GM10248 (cell line): ENCODE data around the gene AP3S1.

Source experiments
- CTCF ChIA-PET: fragments of 300-600 bp; sonication (Branson Sonifier 250); formaldehyde crosslinking; extraction: SDS; loops from one replicate; lab custom pipeline; 2021; ENCODE audit warnings: antibody characterized with exemption; lab: Yijun Ruan, JAX
- POLR2A ChIA-PET: fragments of 350-650 bp; sonication (Branson Sonifier 250); formaldehyde crosslinking; extraction: SDS; loops from one replicate; lab custom pipeline; 2020; ENCODE audit warnings: antibody characterized with exemption; lab: Yijun Ruan, JAX
- DNase-seq: peaks from one replicate; pipeline ENCODE4 v3.0.0; 2012; ENCODE audit errors: extremely low spot score
- TF ChIP-seq, protein P1 (sequence below): IDR thresholded peaks from 2 replicates; pipeline ENCODE4 v1.5.1; 2012; ENCODE audit warnings: mild to moderate bottlenecking, low read depth; ENCODE audit errors: extremely low read depth, missing control alignments, control extremely low read depth

The AP3S1 gene

GRCh38 chr5:115841382-115842088, at the start of gene AP3S1, which contains the start of gene ATG12:
AP3S1 (plus strand) TSS chr5:115841935; CDS start chr5:115842038, 103 bp downstream.
ATG12 (minus strand) TSS chr5:115841565; CDS start chr5:115841552, 13 bp downstream.
- TF ChIP-seq, protein P1, sequence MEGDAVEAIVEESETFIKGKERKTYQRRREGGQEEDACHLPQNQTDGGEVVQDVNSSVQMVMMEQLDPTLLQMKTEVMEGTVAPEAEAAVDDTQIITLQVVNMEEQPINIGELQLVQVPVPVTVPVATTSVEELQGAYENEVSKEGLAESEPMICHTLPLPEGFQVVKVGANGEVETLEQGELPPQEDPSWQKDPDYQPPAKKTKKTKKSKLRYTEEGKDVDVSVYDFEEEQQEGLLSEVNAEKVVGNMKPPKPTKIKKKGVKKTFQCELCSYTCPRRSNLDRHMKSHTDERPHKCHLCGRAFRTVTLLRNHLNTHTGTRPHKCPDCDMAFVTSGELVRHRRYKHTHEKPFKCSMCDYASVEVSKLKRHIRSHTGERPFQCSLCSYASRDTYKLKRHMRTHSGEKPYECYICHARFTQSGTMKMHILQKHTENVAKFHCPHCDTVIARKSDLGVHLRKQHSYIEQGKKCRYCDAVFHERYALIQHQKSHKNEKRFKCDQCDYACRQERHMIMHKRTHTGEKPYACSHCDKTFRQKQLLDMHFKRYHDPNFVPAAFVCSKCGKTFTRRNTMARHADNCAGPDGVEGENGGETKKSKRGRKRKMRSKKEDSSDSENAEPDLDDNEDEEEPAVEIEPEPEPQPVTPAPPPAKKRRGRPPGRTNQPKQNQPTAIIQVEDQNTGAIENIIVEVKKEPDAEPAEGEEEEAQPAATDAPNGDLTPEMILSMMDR = no peak
- ChIA-PET POLR2A (interaction anchor here (0.5 kb wide), 1 partner anchor 570 kb away, joined by 4 read pairs; no protein-coding TSS in a partner anchor), CTCF (interaction anchor here (1.0 to 3.0 kb wide), 5 partner anchors 8 to 227 kb away, joined by 3 to 15 read pairs (median 8); no protein-coding TSS in a partner anchor)
- peak; percentile 89 for DNase-seq

- ChIA-PET POLR2A (no interaction called here), CTCF (interaction anchor here (0.9 kb wide), 1 partner anchor 247 kb away, joined by 3 read pairs; no protein-coding TSS in a partner anchor)
- TF ChIP-seq, protein P1 = no peak
- no peak for DNase-seq
These were observed 46.0 kb upstream of the AP3S1 start for GRCh38 chr5:115795700-115796099.

GRCh38 chr5:115796656-115797055, 45.1 kb upstream of the AP3S1 start:
- no peak for DNase-seq
- POLR2A ChIA-PET = no interaction called here
- CTCF ChIA-PET = interaction anchor here (0.9 to 1.3 kb wide), 3 partner anchors 9 to 246 kb away, joined by 3 to 4 read pairs (median 3); no protein-coding TSS in a partner anchor
- TF ChIP-seq, protein P1 = no peak

DNA sequence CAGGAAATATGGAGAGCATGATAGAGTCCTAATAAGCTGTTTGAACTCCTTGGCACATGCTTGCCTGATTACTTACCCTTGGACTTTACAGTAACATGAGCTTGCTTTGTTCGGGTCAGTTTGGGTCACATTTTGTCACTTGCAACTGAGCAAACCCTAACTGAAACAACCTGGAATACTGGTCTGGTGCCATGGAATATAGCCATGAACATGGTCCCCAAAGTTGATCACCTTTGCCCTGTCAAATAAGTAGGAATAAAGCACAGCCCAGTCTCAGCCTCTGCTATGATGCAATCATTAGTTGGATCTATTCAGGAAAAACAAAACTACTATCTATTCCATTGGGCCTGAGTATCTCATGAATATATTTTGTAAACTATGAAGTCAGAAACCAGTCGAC, 43.5 kb upstream of the AP3S1 start:
- DNase-seq = no peak
- POLR2A ChIA-PET = no interaction called here
- CTCF ChIA-PET = interaction anchor here (1.1 kb wide), 1 partner anchor 15 kb away, joined by 3 read pairs; no protein-coding TSS in a partner anchor
- TF ChIP-seq, protein P1 = no peak

- ChIA-PET CTCF (interaction anchor here (0.9 to 1.6 kb wide), 5 partner anchors 9 to 337 kb away, joined by 3 to 6 read pairs (median 5); no protein-coding TSS in a partner anchor), POLR2A (no interaction called here)
- TF ChIP-seq, protein P1 = no peak
- no peak for DNase-seq
These were observed 41.6 kb upstream of the AP3S1 start for GRCh38 chr5:115800108-115800507.

- POLR2A ChIA-PET = no interaction called here
- DNase-seq = no peak
- TF ChIP-seq, protein P1 = no peak
- CTCF ChIA-PET = interaction anchor here (0.8 kb wide), 1 partner anchor 24 kb away, joined by 4 read pairs; no protein-coding TSS in a partner anchor
These were observed 40.6 kb upstream of the AP3S1 start for GRCh38 chr5:115801152-115801551.
